Right hindlimb (tissue), 1 donor: Measurements from ENCODE around the gene PES1.
"Not testable (repeated sequence)": the region's sequence is repeated elsewhere in the genome, so short reads cannot be mapped to it uniquely, and the experiment has no call there.

Experiments
- DNase-seq: peaks from one replicate; pipeline ENCODE4 v3.0.0-alpha.2; 2018

Gene PES1

GRCh38 chr22:30551813-30552212 lies 39.9 kb downstream of the PES1 start:
- DNase-seq = not testable (repeated sequence)

- no peak for DNase-seq
These were observed 44.5 kb downstream of the PES1 start for GRCh38 chr22:30547188-30547587.

- no peak for DNase-seq
These were observed 45.1 kb downstream of the PES1 start, which contains the start of gene SEC14L6 for GRCh38 chr22:30546616-30547015. Gene SEC14L6, minus strand, starts transcription at chr22:30546741. Its CDS starts 59 bp downstream, at chr22:30546682.

GRCh38 chr22:30542811-30543188 lies 48.9 kb downstream of the PES1 start:
- no peak for DNase-seq

GRCh38 chr22:30541961-30542810 lies 49.5 kb downstream of the PES1 start:
- DNase-seq = peak; percentile 45

GRCh38 chr22:30541511-30541910 lies 50.2 kb downstream of the PES1 start:
- DNase-seq = not testable (repeated sequence)

GRCh38 chr22:30539368-30539767 lies 52.3 kb downstream of the PES1 start:
- no peak for DNase-seq

- no peak for DNase-seq
These were observed 53.4 kb downstream of the PES1 start for GRCh38 chr22:30538280-30538679.

GRCh38 chr22:30537083-30537731 lies 54.5 kb downstream of the PES1 start:
- no peak for DNase-seq

- DNase-seq = no peak
These were observed 56.5 kb downstream of the PES1 start for GRCh38 chr22:30535182-30535581.

GRCh38 chr22:30531651-30532608 lies 59.8 kb downstream of the PES1 start:
- no peak for DNase-seq

GRCh38 chr22:30526656-30527055 lies 65.1 kb downstream of the PES1 start:
- DNase-seq = no peak
